ENCODE measurements around the gene PDCD1LG2.

DNA sequence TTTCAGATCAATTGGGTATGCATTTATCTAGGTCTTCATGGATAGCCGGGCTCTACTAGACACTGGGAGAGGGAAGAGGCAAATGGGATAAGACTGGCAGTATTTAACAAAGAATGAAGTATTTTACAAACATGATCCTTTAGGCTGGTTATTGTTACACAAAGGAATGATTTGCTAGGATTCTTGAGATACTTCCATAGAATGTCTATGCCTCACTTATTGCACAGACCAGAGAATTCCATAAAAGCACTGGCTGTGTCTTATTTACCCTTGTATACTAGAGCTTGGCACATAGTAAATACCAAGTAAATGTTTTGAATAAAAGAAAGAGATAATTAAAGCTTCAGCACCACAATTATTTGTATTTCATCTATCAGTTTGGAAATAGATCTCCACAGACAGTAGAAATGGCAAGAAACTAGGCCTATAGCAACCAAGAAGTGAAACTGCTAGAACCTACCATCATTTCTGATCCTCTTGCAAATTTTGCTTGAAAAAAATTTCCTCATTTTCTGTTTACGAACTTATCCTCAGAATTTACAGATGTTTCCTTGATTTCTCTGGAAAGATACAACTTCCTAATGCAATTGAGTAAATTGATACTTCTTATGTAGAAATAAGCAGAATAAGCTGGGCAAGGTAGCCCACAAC lies 3.8 kb downstream of the PDCD1LG2 start:
- TF ChIP-seq, protein P1, sequence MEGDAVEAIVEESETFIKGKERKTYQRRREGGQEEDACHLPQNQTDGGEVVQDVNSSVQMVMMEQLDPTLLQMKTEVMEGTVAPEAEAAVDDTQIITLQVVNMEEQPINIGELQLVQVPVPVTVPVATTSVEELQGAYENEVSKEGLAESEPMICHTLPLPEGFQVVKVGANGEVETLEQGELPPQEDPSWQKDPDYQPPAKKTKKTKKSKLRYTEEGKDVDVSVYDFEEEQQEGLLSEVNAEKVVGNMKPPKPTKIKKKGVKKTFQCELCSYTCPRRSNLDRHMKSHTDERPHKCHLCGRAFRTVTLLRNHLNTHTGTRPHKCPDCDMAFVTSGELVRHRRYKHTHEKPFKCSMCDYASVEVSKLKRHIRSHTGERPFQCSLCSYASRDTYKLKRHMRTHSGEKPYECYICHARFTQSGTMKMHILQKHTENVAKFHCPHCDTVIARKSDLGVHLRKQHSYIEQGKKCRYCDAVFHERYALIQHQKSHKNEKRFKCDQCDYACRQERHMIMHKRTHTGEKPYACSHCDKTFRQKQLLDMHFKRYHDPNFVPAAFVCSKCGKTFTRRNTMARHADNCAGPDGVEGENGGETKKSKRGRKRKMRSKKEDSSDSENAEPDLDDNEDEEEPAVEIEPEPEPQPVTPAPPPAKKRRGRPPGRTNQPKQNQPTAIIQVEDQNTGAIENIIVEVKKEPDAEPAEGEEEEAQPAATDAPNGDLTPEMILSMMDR (IDR thresholded peaks at IDR 0.05) = no peak
- TF ChIP-seq EP300 (IDR thresholded peaks at IDR 0.05) = no peak

All from upper lobe of left lung (tissue), 4 donors.